Measurements from ENCODE around the gene CLDN9. TPM values are rescaled to one million over a fixed set of nuclear protein-coding genes. Genes with fewer than 3 reads are reported as not detected.
A peak's percentile ranks its signal among the peaks of the same experiment; 100 is the strongest.

The CLDN9 gene
- total and polyA plus RNA-seq, 9 of the 15 experiments (the other 6 are each of a cell fraction or from before 2014, with no cell fraction given), result 0.12 to 0.44 (median 0.22) TPM; not detected in 4

- TF ChIP-seq TEAD1 (CRISPR knock-in tag; IDR thresholded peaks at IDR 0.05) (peak in 1 of 2 experiments; percentile 45; a peak in 1 of 4 replicates), ZKSCAN3 (CRISPR knock-in tag; IDR thresholded peaks at IDR 0.05) (no peak), SMAD1 (IDR thresholded peaks at IDR 0.05; ENCODE audit: low read depth, low read length, partially characterized antibody) (no peak), CBX2 (IDR thresholded peaks at IDR 0.05; ENCODE audit: insufficient read depth, low read length, poor library complexity, severe bottlenecking) (no peak), RFX5 (IDR thresholded peaks at IDR 0.05; ENCODE audit: low read depth, low read length) (no peak), SMARCA4 (IDR thresholded peaks at IDR 0.05) (no peak), RBM22 (IDR thresholded peaks at IDR 0.05; ENCODE audit: low read depth, low read length, poor library complexity, severe bottlenecking) (peak; percentile 55), TSC22D4 (tag; IDR thresholded peaks at IDR 0.05) (no peak), RAD21 (CRISPR knock-in tag; conservative IDR thresholded peaks at IDR 0.05 in 1 of 2, IDR thresholded peaks at IDR 0.05 in 1 of 2) (peak; percentile 40 to 64; a peak in 3 of 4 replicates), ZNF146 (CRISPR knock-in tag; IDR thresholded peaks at IDR 0.05; ENCODE audit: unreplicated experiment) (no peak), ZNF77 (CRISPR knock-in tag; IDR thresholded peaks at IDR 0.05) (no peak), GABPB2 (CRISPR knock-in tag; conservative IDR thresholded peaks at IDR 0.05) (no peak), NR2C2 (CRISPR knock-in tag; IDR thresholded peaks at IDR 0.05) (peak; percentile 39; the same call in 1 of the 2 replicates), NR2C2 (tag; IDR thresholded peaks at IDR 0.05) (no peak), TCF7 (IDR thresholded peaks at IDR 0.05; ENCODE audit: borderline replicate concordance) (no peak), UBTF (IDR thresholded peaks at IDR 0.05; ENCODE audit: borderline replicate concordance in 1 of 2, low read depth in 2 of 2, low read length in 2 of 2) (peak in 1 of 2 experiments; percentile 87; a peak in 3 of 4 replicates), DMBX1 (CRISPR knock-in tag; IDR thresholded peaks at IDR 0.05; ENCODE audit: borderline replicate concordance) (no peak), ZSCAN29 (IDR thresholded peaks at IDR 0.05) (no peak), ZNF140 (CRISPR knock-in tag; IDR thresholded peaks at IDR 0.05) (no peak), SNRNP70 (optimal IDR thresholded peaks at IDR 0.05; ENCODE audit: low read depth, low read length) (peak; percentile 67)
- TF ChIP-seq, protein P1, sequence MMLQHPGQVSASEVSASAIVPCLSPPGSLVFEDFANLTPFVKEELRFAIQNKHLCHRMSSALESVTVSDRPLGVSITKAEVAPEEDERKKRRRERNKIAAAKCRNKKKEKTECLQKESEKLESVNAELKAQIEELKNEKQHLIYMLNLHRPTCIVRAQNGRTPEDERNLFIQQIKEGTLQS (IDR thresholded peaks at IDR 0.05), result no peak
- TF ChIP-seq, protein P1 (CRISPR knock-in tag; conservative IDR thresholded peaks at IDR 0.05), result no peak
- TF ChIP-seq, protein P2, sequence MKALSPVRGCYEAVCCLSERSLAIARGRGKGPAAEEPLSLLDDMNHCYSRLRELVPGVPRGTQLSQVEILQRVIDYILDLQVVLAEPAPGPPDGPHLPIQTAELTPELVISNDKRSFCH (CRISPR knock-in tag; IDR thresholded peaks at IDR 0.05), result no peak
- TF ChIP-seq, protein P2 (tag; IDR thresholded peaks at IDR 0.05), result no peak
These were observed 42.9 kb upstream of the CLDN9 start (continued) for GRCh38 chr16:2969545-2970521.
